ENCODE results near the gene BCAS1. TPM values are rescaled to one million over a fixed set of nuclear protein-coding genes. Genes with fewer than 3 reads are reported as not detected.

Gene BCAS1
- total and polyA plus RNA-seq, 10 of the 15 experiments (the other 5 are each of a cell fraction or from before 2014, with no cell fraction given) = 0.21 to 1.4 (median 0.55) TPM

GRCh38 chr20:53922901-53923314 lies 147.5 kb downstream of the BCAS1 start (continued):
- no peak for TF ChIP-seq CEBPZ (IDR thresholded peaks at IDR 0.05; ENCODE audit: low read depth, low read length)
- TF ChIP-seq RB1 (IDR thresholded peaks at IDR 0.05; ENCODE audit: borderline replicate concordance) = 0 out of 2 replicates have a peak, but pooled peaks have one; percentile 8
- peak; percentile 34; the same call in 1 of the 2 replicates for TF ChIP-seq MLLT1 (IDR thresholded peaks at IDR 0.05)
- no peak for TF ChIP-seq CBX3 (IDR thresholded peaks at IDR 0.05; ENCODE audit: borderline replicate concordance, low read depth)
- TF ChIP-seq SIN3A (IDR thresholded peaks at IDR 0.05; ENCODE audit: low read depth, low read length) = no peak
- TF ChIP-seq TARDBP (IDR thresholded peaks at IDR 0.05; ENCODE audit: borderline replicate concordance) = no peak
- TF ChIP-seq HDAC2 (IDR thresholded peaks at IDR 0.05) = no peak
- no peak for TF ChIP-seq SIX5 (IDR thresholded peaks at IDR 0.05; ENCODE audit: low read depth, low read length, severe bottlenecking)
- TF ChIP-seq SMARCA5 (IDR thresholded peaks at IDR 0.05) = 0 out of 2 replicates have a peak, but pooled peaks have one; percentile 14
- no peak for TF ChIP-seq PKNOX1 (IDR thresholded peaks at IDR 0.05)
- TF ChIP-seq ESRRA (IDR thresholded peaks at IDR 0.05; ENCODE audit: low read length) = no peak
- TF ChIP-seq MXI1 (IDR thresholded peaks at IDR 0.05; ENCODE audit: low read depth, low read length) = no peak
- TF ChIP-seq GABPA (IDR thresholded peaks at IDR 0.05; ENCODE audit: low read depth) = no peak
- TF ChIP-seq MAX (IDR thresholded peaks at IDR 0.05; ENCODE audit: low read depth, low read length) = 0 out of 2 replicates have a peak, but pooled peaks have one; percentile 15
- peak; percentile 10; the same call in 1 of the 2 replicates for TF ChIP-seq IRF5 (IDR thresholded peaks at IDR 0.05; ENCODE audit: borderline replicate concordance)
- TF ChIP-seq FOXK2 (IDR thresholded peaks at IDR 0.05) = no peak
- no peak for TF ChIP-seq JUND (IDR thresholded peaks at IDR 0.05; ENCODE audit: low read depth, low read length)
- TF ChIP-seq EGR1 (IDR thresholded peaks at IDR 0.05; ENCODE audit: borderline replicate concordance in 1 of 2, low read depth in 2 of 2, low read length in 2 of 2) = no peak
- no peak for TF ChIP-seq SREBF2 (IDR thresholded peaks at IDR 0.05; ENCODE audit: low read length)
- TF ChIP-seq BACH1 (IDR thresholded peaks at IDR 0.05; ENCODE audit: borderline replicate concordance) = peak; percentile 58; the same call in 1 of the 2 replicates
- peak; percentile 84; the same call in 1 of the 2 replicates for TF ChIP-seq TBL1XR1 (IDR thresholded peaks at IDR 0.05; ENCODE audit: low read depth, low read length)
- TF ChIP-seq ZNF217 (IDR thresholded peaks at IDR 0.05) = 0 out of 2 replicates have a peak, but pooled peaks have one; percentile 53
- TF ChIP-seq ZZZ3 (IDR thresholded peaks at IDR 0.05; ENCODE audit: control insufficient read depth, insufficient read length, low read depth) = no peak
- no peak for TF ChIP-seq USF2 (IDR thresholded peaks at IDR 0.05; ENCODE audit: borderline replicate concordance, low read depth, low read length)
